GM18867 (cell line): ENCODE results near the gene ANGPTL8.

Source experiments
- ATAC-seq: cut with Tn5 transposase; IDR thresholded peaks from one replicate; pipeline ENCODE4 v1.9.1; 2021; ENCODE audit warnings: mild to moderate bottlenecking, moderate library complexity; ENCODE audit not compliant: unreplicated experiment

ANGPTL8 gene

DNA sequence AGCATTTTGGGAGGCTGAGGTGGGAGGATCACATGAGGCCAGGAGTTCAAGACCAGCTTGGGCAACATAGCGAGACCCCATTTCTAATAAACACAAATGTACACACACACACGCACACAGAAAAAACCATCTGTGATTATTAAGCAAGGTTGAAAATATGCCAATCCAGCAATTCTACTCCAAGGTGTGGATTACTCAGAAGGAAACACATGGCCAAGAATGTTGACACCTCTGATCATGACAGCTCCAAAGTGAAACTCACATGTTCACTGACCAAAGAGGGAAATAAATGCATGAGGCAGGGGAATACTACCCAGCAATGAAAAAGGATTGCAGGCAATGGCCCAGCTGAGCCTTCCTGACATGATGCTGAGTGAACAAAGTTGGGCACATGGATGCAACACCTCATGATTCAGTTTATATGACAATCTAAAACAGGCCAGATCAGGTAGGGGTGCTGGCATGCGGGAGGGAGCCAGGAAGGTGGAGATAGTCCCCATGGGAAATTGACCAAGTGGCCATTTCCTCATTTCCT, 18.5 kb downstream of the ANGPTL8 start:
- ATAC-seq: no peak

DNA sequence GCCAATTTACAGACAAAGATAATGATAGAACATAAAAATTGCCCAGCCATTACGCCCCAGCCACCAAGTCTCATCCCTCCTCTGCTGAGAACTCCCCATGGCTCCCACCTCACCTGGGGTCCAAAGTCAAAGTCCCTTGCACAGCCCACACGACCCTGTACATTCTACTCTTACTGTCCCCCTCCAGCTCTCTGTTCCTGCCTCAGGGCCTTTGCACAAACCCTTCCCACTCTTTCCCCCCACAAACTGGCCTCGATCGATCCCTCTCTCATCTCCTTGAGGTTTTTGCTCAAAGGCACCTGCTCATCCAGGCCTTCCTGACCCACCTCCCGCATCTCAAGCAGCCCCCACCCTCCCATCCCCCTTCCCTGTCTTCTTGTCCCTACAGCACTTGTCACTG, 21.6 kb downstream of the ANGPTL8 start:
- no peak for ATAC-seq

GRCh38 chr19:11261431-11261970, 22.1 kb downstream of the ANGPTL8 start:
- ATAC-seq: no peak

DNA sequence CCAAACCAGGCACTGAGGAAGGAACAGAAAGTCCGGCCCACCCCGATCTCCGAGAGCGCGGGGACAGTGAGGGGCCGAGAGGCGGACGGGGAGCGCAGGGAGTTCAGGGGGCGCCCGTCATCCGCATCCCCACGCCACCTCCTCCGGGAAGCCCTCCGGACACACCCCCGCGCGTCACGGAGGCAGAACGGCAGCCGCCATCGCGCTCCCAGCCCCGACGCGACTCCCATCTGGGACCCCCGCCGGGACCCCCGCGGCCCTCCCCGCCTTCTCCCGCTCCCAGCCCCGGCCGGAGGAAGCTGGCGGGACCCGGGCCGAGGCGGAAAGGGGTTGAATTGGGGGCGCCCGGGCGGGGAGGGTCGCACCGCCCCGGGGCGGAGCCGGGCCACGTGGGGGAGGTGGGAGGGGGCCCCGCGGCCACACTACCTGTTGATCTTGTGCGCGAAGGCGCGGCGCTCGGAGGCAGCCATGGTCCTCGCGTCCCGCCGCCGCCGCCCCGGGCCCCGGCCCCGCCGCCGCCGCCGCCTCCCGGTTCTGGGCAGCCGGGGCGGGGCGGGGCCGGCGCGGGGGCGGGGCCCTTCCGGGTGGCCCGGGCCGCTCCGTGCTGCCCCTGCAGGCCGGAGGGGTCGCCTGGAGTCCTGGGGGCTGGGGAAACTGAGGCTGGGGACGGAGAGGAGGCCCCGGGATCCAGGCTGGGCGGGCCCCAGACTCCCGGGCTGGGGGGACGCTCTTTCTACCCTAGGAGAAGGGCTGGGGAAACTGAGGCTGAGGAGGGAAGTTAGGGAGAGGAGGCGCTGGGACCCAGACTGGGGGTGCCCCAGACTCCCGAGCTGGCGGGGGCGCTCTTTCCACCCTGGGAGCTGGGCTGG, 22.8 kb downstream of the ANGPTL8 start, which contains the start of gene DOCK6:
Gene DOCK6 (minus strand): TSS at position 554 of the 869 bp plus-strand sequence. CDS start 84 bp downstream, at position 470.
- ATAC-seq: no peak

DNA sequence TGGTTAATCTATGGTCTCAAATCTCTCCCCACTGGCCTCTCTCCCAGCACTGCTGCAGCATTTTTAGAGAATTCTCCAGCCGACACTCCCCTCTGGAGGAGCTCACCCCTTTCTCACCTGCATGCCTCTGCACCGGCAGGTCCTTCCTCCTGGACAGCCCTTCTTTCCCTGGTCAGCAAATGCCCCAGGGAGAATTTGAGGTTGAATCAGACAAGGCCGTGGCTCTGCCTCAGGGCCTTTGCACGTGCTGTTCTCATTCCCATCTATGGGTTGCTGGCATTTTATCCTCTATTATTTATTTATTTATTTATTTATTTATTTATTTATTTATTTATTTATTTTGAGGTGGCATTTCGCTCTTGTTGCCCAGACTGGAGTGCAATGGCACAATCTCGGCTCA, 24.3 kb downstream of the ANGPTL8 start:
- no peak for ATAC-seq

DNA sequence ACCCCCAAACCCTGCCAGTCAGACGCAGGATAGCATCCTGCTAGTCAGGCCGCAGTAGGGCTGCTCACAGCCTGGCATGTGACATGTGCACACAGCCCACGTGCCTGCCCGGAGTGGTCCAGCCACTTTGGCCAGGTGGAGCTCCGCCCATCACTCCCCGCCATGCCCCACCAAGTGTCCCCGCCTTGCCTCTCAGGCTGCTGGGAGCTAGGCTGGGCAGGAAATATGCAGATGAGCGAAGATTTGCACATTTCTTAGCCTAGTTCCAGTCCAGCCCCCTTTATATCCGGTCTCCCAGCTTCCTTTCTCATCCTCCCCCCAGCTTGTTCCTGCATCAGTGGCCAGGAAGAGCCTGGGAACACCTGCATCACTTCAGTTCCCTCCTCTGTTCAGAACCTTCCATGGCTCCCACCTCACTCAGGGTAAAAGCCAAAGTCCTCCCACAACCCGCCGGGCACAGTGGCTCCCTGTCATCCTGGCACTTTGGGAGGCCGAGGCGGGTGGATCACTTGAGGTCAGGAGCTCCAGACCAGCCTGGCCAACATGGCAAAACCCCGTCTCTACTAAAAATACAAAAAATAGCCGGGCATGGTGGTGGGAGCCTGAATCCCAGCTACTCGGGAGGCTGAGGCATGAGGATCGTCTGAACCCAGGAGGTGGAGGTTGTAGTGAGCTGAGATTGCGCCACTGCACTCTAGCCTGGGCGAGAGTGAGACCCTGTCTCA, 25.2 kb downstream of the ANGPTL8 start:
- ATAC-seq: no peak

GRCh38 chr19:11265177-11265784, 25.9 kb downstream of the ANGPTL8 start:
- ATAC-seq: no peak

DNA sequence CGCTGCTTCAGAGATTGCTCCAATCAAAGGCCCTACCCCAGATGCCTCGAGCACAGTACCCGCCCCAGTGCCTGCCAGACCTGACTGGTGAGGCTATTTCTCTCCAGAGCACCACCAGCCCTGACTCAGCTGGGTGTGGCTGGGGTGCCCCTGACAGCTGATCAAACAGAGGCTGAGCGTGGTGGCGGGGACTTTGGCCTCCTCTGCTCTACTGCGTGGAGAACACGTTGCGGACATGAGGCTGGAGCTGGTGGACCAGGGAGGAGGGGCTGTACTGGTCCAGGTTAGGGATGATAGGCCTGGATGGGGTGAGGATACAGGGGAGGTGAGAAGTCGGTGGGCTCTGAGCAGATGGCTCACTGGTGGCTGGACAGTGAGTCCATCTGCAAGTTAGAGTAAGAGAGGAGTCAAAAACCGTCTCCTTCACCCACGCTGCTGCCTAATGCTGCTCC, 26.4 kb downstream of the ANGPTL8 start:
- no peak for ATAC-seq

GRCh38 chr19:11267316-11268085, 28.1 kb downstream of the ANGPTL8 start:
- no peak for ATAC-seq

DNA sequence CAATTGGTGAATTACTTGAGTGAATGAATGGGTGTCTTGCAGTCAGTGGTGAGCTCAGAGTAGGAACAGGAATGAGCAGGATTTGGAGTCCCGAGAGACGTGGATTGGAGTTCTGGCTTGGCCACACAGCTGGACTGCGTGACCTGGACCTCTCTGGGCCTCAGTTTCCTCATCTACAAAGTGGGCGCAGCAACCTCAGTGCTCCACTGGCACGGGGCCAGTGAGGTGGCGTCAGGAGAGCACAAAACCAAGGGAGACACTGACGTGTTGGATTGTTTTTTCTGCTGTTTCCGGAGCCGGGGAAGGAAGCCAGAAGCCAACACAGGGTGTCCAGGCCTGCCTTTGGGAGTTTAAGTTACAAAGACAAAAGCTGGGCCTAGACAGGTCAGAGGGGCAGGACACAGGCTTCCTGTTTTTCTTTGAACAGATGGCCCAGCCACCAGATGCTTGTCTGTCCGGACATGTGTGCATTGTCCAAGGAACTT, 29.4 kb downstream of the ANGPTL8 start:
- ATAC-seq: no peak

GRCh38 chr19:11269408-11269807, 30.0 kb downstream of the ANGPTL8 start:
- no peak for ATAC-seq

DNA sequence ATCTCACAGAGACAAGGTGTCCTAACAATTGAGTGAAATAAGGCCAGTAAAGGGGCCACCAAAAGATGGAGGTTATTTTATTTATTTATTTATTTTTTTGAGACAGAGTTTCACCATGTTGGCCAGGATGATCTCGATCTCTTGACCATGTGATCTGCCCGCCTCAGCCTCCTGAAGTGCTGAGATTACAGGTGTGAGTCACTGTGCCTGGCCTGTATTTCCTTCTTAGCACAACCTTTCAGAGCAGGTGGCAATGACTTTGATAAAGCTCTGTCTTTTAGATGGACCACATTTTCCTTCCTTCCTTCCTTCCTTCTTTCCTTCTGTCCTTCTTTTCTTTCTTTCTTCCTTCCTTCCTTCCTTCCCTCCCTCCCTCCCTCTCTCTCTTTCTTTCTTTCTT, 33.9 kb downstream of the ANGPTL8 start:
- ATAC-seq: no peak

- no peak for ATAC-seq
Observed at GRCh38 chr19:11273989-11274388, 34.6 kb downstream of the ANGPTL8 start.

DNA sequence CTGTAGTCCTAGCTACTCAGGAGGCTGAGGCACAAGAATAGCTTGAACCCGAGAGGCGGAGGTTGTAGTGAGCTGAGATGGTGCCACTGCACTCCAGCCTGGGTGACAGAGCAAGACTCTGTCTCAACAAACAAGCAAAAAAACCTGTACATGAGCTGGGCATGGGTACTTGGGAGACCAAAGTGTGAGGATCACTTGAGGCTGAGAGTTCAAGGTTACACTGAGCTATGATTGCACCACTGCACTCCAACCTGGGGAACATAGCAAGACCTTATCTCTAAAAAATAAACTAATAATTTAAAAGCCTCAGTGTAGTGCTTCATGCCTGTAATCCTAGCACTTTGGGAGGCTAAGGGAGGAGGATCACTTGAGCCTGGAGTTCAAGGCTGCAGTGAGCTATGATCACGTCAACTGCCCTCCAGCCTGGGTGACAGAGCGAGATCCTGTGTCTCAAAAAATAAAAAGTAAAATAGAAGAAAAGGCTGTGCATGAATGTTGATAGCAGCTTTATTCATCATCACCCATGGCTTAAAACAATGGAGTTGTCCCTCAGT, 35.2 kb downstream of the ANGPTL8 start:
- no peak for ATAC-seq

DNA sequence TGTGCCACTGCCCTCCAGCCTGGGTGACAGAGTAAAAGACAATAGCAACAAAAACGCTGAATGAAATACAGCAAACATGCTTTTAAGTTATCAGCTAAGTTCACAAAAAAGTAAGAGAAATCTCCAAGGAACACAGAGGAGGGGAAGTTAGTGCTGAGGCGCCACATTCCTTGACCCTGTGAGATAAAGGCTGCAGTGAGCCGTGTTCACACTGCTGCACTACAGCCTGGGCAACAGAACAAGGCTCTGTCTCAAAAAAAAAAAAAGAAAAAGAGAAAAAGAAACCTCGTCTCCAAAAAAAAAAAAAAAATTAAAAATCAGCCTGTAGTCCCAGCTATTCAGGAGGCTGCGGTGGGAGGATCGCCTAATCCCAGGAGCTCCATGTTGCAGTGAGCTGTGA, 39.3 kb downstream of the ANGPTL8 start:
- no peak for ATAC-seq

- ATAC-seq: no peak
Observed at GRCh38 chr19:11279505-11280236, 40.3 kb downstream of the ANGPTL8 start.

DNA sequence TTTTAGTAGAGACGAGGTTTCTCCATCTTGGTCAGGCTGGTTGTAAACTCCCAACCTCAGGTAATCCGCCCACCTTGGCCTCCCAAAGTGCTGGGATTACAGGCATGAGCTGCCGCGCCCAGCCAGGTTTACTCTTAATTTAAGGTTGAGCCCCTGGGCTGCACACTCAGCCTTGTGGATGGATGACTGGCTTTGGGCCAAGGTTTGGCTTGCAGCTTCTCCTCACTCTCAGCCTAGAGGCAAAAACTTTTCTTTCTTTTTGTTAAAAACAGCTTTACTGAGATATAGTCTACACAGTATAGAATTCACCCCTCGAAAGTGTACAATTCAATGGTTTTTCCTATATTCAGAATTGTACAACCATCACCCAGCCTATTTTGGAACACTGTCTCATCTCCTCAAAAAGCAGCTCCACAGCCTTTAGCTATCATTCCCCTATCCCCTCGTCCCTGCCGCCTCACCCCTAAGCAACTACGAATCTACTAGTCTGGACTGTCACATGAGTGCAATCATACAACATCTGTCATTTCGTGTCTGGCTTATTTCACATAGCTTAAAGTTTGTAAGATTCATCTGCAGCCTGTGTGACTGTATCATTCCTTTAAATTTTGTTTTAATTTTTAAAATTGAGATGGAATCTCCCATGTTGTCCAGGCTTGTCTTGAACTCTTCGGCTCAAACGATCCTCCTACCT, 42.1 kb downstream of the ANGPTL8 start:
- no peak for ATAC-seq

DNA sequence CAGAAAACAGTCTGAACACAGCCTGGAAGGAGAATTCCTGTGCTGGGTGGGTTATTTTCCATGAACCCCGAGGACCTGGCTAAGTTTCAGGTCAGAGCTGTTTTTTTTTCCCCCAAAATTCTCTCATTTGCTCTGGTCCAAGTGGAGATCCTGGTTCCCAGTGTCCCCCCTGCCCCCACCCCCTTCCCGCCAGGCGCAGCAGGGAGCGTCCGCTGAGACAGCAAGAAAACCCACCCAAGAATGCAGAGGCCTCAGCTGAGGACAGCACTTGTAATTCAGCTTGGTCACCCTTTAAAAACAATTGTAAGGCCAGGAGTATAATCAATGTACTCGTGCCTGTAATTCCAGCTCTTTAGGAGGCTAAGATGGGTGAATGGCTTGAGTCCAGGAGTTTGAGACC, 45.1 kb downstream of the ANGPTL8 start:
- no peak for ATAC-seq
